Neural progenitor cell (in vitro differentiated cells): Measurements from ENCODE around the gene AHR. TPM values are rescaled to one million over a fixed set of nuclear protein-coding genes. Genes with fewer than 3 reads are reported as not detected.

Experiments used
- DNase-seq: peaks from one replicate; pipeline ENCODE4 v3.0.0-alpha.2; 2016; ENCODE audit warnings: low spot score
- H2AFZ ChIP-seq: fragments of 200-600 bp; sonication (generic); replicated peaks from 2 replicates; pipeline ENCODE4 v1.6.1; 2016; ENCODE audit warnings: antibody characterized with exemption
- H3F3A ChIP-seq: fragments of 200-600 bp; sonication (generic); 2 replicates; pipeline ENCODE4 v1.6.1; 2016; ENCODE audit warnings: antibody characterized with exemption, low read depth
- H3K27ac ChIP-seq: fragments of 200-600 bp; sonication (generic); 2 replicates; pipeline ENCODE4 v1.5.1; 2016; ENCODE audit warnings: mild to moderate bottlenecking
- H3K27me3 ChIP-seq: fragments of 200-600 bp; sonication (generic); 2 replicates; pipeline ENCODE4 v1.6.1; 2016; ENCODE audit warnings: mild to moderate bottlenecking, moderate library complexity
- H3K36me3 ChIP-seq: fragments of 200-600 bp; sonication (generic); 2 replicates; pipeline ENCODE4 v1.5.1; 2016
- H3K4me1 ChIP-seq: fragments of 200-600 bp; sonication (generic); 2 replicates; pipeline ENCODE4 v1.6.1; 2016; ENCODE audit warnings: mixed run types
- H3K4me2 ChIP-seq: fragments of 200-600 bp; sonication (generic); 2 replicates; pipeline ENCODE4 v1.6.1; 2016
- H3K4me3 ChIP-seq: fragments of 200-600 bp; sonication (generic); 2 replicates; pipeline ENCODE4 v1.5.1; 2016
- H3K79me2 ChIP-seq: fragments of 200-600 bp; sonication (generic); 2 replicates; pipeline ENCODE4 v1.6.1; 2016; ENCODE audit warnings: low read depth
- H3K9ac ChIP-seq: fragments of 200-600 bp; sonication (generic); 2 replicates; pipeline ENCODE4 v1.6.1; 2016
- H3K9me3 ChIP-seq: fragments of 200-600 bp; sonication (generic); 2 replicates; pipeline ENCODE4 v1.5.1; 2016; ENCODE audit warnings: low read depth
- H4K20me1 ChIP-seq: fragments of 200-600 bp; sonication (generic); 2 replicates; pipeline ENCODE4 v1.6.1; 2016; ENCODE audit warnings: low read depth
- H3K27ac Mint-ChIP-seq: 3 replicates; pipeline ENCODE4 v1.8.0; 2021; ENCODE audit warnings: mixed read lengths
- H3K27me3 Mint-ChIP-seq: 2 replicates; pipeline ENCODE4 v1.8.0; 2022; ENCODE audit warnings: low read depth, mild to moderate bottlenecking, inconsistent platforms, moderate library complexity, mixed read lengths; ENCODE audit not compliant: insufficient read depth
- H3K36me3 Mint-ChIP-seq: 3 replicates; pipeline ENCODE4 v1.8.0; 2021; ENCODE audit warnings: mixed read lengths
- H3K4me1 Mint-ChIP-seq: 3 replicates; pipeline ENCODE4 v1.8.0; 2021; ENCODE audit warnings: mixed read lengths
- H3K4me3 Mint-ChIP-seq: 3 replicates; pipeline ENCODE4 v1.8.0; 2021; ENCODE audit warnings: mild to moderate bottlenecking, moderate library complexity, mixed read lengths
- H3K9me3 Mint-ChIP-seq: 3 replicates; pipeline ENCODE4 v1.8.0; 2020; ENCODE audit warnings: mixed read lengths
- CTCF ChIP-seq: fragments of 200-600 bp; sonication (generic); IDR thresholded peaks from 2 replicates; pipeline ENCODE4 v1.5.1; 2017; ENCODE audit warnings: antibody characterized with exemption, mild to moderate bottlenecking
- EZH2 ChIP-seq: fragments of 200-600 bp; sonication (generic); IDR thresholded peaks from 2 replicates; pipeline ENCODE4 v1.6.1; 2017; ENCODE audit warnings: antibody characterized with exemption, mild to moderate bottlenecking, moderate library complexity
- EZH2phosphoT487 ChIP-seq: fragments of 200-600 bp; sonication (generic); IDR thresholded peaks from 2 replicates; pipeline ENCODE4 v1.6.1; 2017; ENCODE audit warnings: antibody characterized with exemption
- total RNA-seq: library from RNA; depleted of rRNA; stranded (reverse); fragments of >200 nt; gene quantifications from 2 replicates; pipeline ENCODE4 v1.2.3, GENCODE V29; 2015; ENCODE audit warnings: low replicate concordance

Gene AHR
- total RNA-seq, 1 donor from 2014 or later = 5.7 TPM

- H3F3A ChIP-seq = no peaks in the 10 kb centered on the region
- H2AFZ ChIP-seq = no peak overlapping the region
- no peak overlapping the region for H3K27ac ChIP-seq
- no peaks in the 10 kb centered on the region for H4K20me1 ChIP-seq
- H3K36me3 Mint-ChIP-seq = no peaks in the 10 kb centered on the region
- no peaks in the 10 kb centered on the region for H3K36me3 ChIP-seq
- peaks cover 4% of the 10 kb centered on the region for H3K27me3 ChIP-seq
- H3K4me1 Mint-ChIP-seq = no peaks in the 10 kb centered on the region
- no peaks in the 10 kb centered on the region for H3K4me1 ChIP-seq
- H3K79me2 ChIP-seq = peaks cover 8% of the 10 kb centered on the region
- no peaks in the 10 kb centered on the region for H3K27me3 Mint-ChIP-seq
- no peaks in the 10 kb centered on the region for H3K9me3 ChIP-seq
- no peak overlapping the region for H3K27ac Mint-ChIP-seq
- H3K4me3 ChIP-seq = no peak overlapping the region
- H3K4me2 ChIP-seq = no peak overlapping the region
- TF ChIP-seq EZH2 (no peak), CTCF (no peak)
- no peaks in the 10 kb centered on the region for H3K9me3 Mint-ChIP-seq
- no peak overlapping the region for H3K9ac ChIP-seq
- no peak overlapping the region for H3K4me3 Mint-ChIP-seq
- no peak for DNase-seq
Measured at GRCh38 chr7:17305387-17306171, 7.1 kb downstream of the AHR start.

- Histone ChIP-seq H3F3A (no peaks in the 10 kb centered on the region), H3K79me2 (no peaks in the 10 kb centered on the region), H2AFZ (no peak overlapping the region), H3K4me1 (no peaks in the 10 kb centered on the region), H3K4me3 (no peak overlapping the region), H3K9ac (no peak overlapping the region), H3K36me3 (no peaks in the 10 kb centered on the region), H3K9me3 (no peaks in the 10 kb centered on the region), H4K20me1 (no peaks in the 10 kb centered on the region), H3K4me2 (no peak overlapping the region), H3K27me3 (no peaks in the 10 kb centered on the region), H3K27ac (no peak overlapping the region)
- H3K9me3 Mint-ChIP-seq = no peaks in the 10 kb centered on the region
- no peaks in the 10 kb centered on the region for H3K4me1 Mint-ChIP-seq
- no peak for TF ChIP-seq CTCF
- TF ChIP-seq EZH2 = no peak
- no peak for TF ChIP-seq EZH2phosphoT487
- H3K27me3 Mint-ChIP-seq = no peaks in the 10 kb centered on the region
- H3K36me3 Mint-ChIP-seq = no peaks in the 10 kb centered on the region
- no peak for DNase-seq
- no peak overlapping the region for H3K27ac Mint-ChIP-seq
- no peak overlapping the region for H3K4me3 Mint-ChIP-seq
Measured at GRCh38 chr7:17307000-17307399, 8.5 kb downstream of the AHR start.

GRCh38 chr7:17307558-17307957 lies 9.1 kb downstream of the AHR start:
- no peak overlapping the region for H3K27ac Mint-ChIP-seq
- no peak overlapping the region for H3K9ac ChIP-seq
- no peaks in the 10 kb centered on the region for H3K9me3 ChIP-seq
- no peak overlapping the region for H2AFZ ChIP-seq
- H3K36me3 Mint-ChIP-seq = no peaks in the 10 kb centered on the region
- H3K9me3 Mint-ChIP-seq = no peaks in the 10 kb centered on the region
- H3K4me2 ChIP-seq = no peak overlapping the region
- no peaks in the 10 kb centered on the region for H3K27me3 ChIP-seq
- no peaks in the 10 kb centered on the region for H3K79me2 ChIP-seq
- no peaks in the 10 kb centered on the region for H3K27me3 Mint-ChIP-seq
- H3K4me3 Mint-ChIP-seq = no peak overlapping the region
- peaks cover 3% of the 10 kb centered on the region for H3K4me1 Mint-ChIP-seq
- H3K4me1 ChIP-seq = no peaks in the 10 kb centered on the region
- H3F3A ChIP-seq = no peaks in the 10 kb centered on the region
- no peaks in the 10 kb centered on the region for H4K20me1 ChIP-seq
- no peak overlapping the region for H3K27ac ChIP-seq
- H3K36me3 ChIP-seq = no peaks in the 10 kb centered on the region
- H3K4me3 ChIP-seq = no peak overlapping the region
- no peak for TF ChIP-seq EZH2
- no peak for DNase-seq

- Histone ChIP-seq H3K4me3 (no peak overlapping the region), H3K4me1 (peaks cover 4% of the 10 kb centered on the region)
- TF ChIP-seq EZH2phosphoT487 = no peak
- TF ChIP-seq CTCF = no peak
- no peak for TF ChIP-seq EZH2
Measured at GRCh38 chr7:17307969-17308648, 9.7 kb downstream of the AHR start.

More at GRCh38 chr7:17307969-17308648, 9.7 kb downstream of the AHR start:
- no peaks in the 10 kb centered on the region for H3K27me3 Mint-ChIP-seq
- no peak overlapping the region for H3K27ac Mint-ChIP-seq
- H4K20me1 ChIP-seq = no peaks in the 10 kb centered on the region
- H3K27ac ChIP-seq = no peak overlapping the region
- H3K36me3 Mint-ChIP-seq = no peaks in the 10 kb centered on the region
- H3K4me3 Mint-ChIP-seq = no peak overlapping the region
- H2AFZ ChIP-seq = no peak overlapping the region
- peaks cover 8% of the 10 kb centered on the region for H3K4me1 Mint-ChIP-seq
- H3K9me3 ChIP-seq = no peaks in the 10 kb centered on the region
- H3K4me2 ChIP-seq = no peak overlapping the region
- H3K79me2 ChIP-seq = no peaks in the 10 kb centered on the region
- H3K9me3 Mint-ChIP-seq = no peaks in the 10 kb centered on the region
- H3K36me3 ChIP-seq = no peaks in the 10 kb centered on the region
- no peaks in the 10 kb centered on the region for H3F3A ChIP-seq
- H3K9ac ChIP-seq = no peak overlapping the region
- H3K27me3 ChIP-seq = no peaks in the 10 kb centered on the region
- DNase-seq = no peak
